ENCODE data around the gene CAB39L.

Gene CAB39L

DNA sequence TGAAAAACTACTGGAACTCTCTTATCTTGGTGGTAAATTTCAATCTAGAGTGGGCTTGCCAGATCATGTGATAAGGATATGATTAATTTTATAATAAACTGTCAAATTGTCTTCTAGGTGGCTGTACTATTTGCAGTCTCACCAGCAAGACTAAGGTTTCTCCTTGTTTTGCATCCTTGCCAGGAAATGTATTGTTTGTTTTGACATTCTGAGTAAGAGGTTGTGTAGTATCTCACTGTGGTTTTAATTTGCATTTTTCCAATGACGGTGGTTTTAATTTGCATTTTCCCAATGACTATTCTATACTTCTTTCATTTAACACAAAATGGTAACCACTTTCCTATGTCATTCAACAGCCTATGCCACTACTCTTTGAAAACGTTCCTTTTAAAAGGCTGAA is 2.0 kb downstream of the CAB39L start:
- no peaks in the 10 kb centered on the region for H3K9me3 ChIP-seq (ENCODE audit: insufficient read depth, low read depth, low read length)
- no peak overlapping the region for H2BK5ac ChIP-seq (ENCODE audit: low read depth, low read length, poor library complexity)
- no peak overlapping the region for H3K27ac ChIP-seq (ENCODE audit: low read depth, low read length)
- no peak for DNase-seq
- no peak overlapping the region for H4K12ac ChIP-seq (ENCODE audit: low read depth, low read length)
- no peaks in the 10 kb centered on the region for H3K4me1 ChIP-seq (ENCODE audit: control insufficient read depth in 1 of 2, insufficient read depth in 2 of 2, low read length in 2 of 2)
- peaks cover 7% of the 10 kb centered on the region for H3K79me1 ChIP-seq (ENCODE audit: low read length)
- no peak overlapping the region for H3K4ac ChIP-seq (ENCODE audit: low read depth, low read length)
- H3K36me3 ChIP-seq (ENCODE audit: control insufficient read depth in 1 of 2, insufficient read depth in 2 of 2, low read length in 2 of 2), result no peaks in the 10 kb centered on the region
- peaks cover 2% of the 10 kb centered on the region for H3K79me2 ChIP-seq (ENCODE audit: control insufficient read depth, insufficient read depth, low read length, poor library complexity)
- H3K14ac ChIP-seq (ENCODE audit: low read length), result no peak overlapping the region
- H3K9ac ChIP-seq (ENCODE audit: low read length), result no peak overlapping the region
- H3K4me2 ChIP-seq (ENCODE audit: low read length), result no peak overlapping the region
- no peak overlapping the region for H3K4me3 ChIP-seq (ENCODE audit: low read depth, low read length)
- H2BK12ac ChIP-seq (ENCODE audit: low read length), result no peak overlapping the region
- no peak overlapping the region for H4K91ac ChIP-seq (ENCODE audit: low read depth, low read length)
- no peaks in the 10 kb centered on the region for H3K27me3 ChIP-seq (ENCODE audit: insufficient read depth, low read length)
- no peak overlapping the region for H3K23ac ChIP-seq (ENCODE audit: low read length)
- no CpG with 5 or more reads among the region's 2 CpGs for WGBS (ENCODE audit: extremely low coverage, insufficient coverage, insufficient read length)
- no peak overlapping the region for H4K8ac ChIP-seq (ENCODE audit: low read depth, low read length)
- no peak overlapping the region for H3K18ac ChIP-seq (ENCODE audit: low read length)
- H2BK120ac ChIP-seq (ENCODE audit: insufficient read depth, low read length, poor library complexity), result no peak overlapping the region
- H2AK5ac ChIP-seq (ENCODE audit: low read length), result no peak overlapping the region
- no peak overlapping the region for H2AFZ ChIP-seq (ENCODE audit: insufficient read depth, low read length, poor library complexity)

DNA sequence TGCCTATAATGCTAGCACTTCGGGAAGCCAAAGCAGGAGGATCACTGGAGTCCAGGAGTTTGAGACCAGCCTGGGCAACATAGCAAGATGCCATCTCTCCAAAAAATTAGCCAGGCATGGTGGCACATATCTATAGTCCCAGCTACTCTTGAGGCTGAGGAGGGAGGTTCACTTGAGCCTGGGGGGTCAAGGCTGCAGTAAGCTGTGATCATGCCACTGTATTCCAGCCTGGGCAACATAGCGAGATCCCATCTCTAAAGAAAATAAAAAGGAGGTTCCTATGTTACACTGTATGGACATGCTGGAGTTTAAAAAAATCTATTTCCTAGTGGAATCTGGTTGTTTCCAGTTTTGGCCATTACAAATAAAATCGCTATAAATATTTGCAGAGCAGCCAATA is 2.6 kb downstream of the CAB39L start:
- no peak overlapping the region for H3K23ac ChIP-seq (ENCODE audit: low read length)
- no peaks in the 10 kb centered on the region for H3K9me3 ChIP-seq (ENCODE audit: insufficient read depth, low read depth, low read length)
- H3K9ac ChIP-seq (ENCODE audit: low read length), result no peak overlapping the region
- H2AFZ ChIP-seq (ENCODE audit: insufficient read depth, low read length, poor library complexity), result no peak overlapping the region
- no peak for DNase-seq
- H3K4me1 ChIP-seq (ENCODE audit: control insufficient read depth in 1 of 2, insufficient read depth in 2 of 2, low read length in 2 of 2), result no peaks in the 10 kb centered on the region
- H2BK12ac ChIP-seq (ENCODE audit: low read length), result no peak overlapping the region
- no peak overlapping the region for H3K27ac ChIP-seq (ENCODE audit: low read depth, low read length)
- no peak overlapping the region for H2BK120ac ChIP-seq (ENCODE audit: insufficient read depth, low read length, poor library complexity)
- no peak overlapping the region for H3K4me3 ChIP-seq (ENCODE audit: low read depth, low read length)
- no peak overlapping the region for H3K4ac ChIP-seq (ENCODE audit: low read depth, low read length)
- H4K91ac ChIP-seq (ENCODE audit: low read depth, low read length), result no peak overlapping the region
- no peaks in the 10 kb centered on the region for H3K27me3 ChIP-seq (ENCODE audit: insufficient read depth, low read length)
- H4K12ac ChIP-seq (ENCODE audit: low read depth, low read length), result no peak overlapping the region
- H2BK5ac ChIP-seq (ENCODE audit: low read depth, low read length, poor library complexity), result no peak overlapping the region
- no peaks in the 10 kb centered on the region for H3K36me3 ChIP-seq (ENCODE audit: control insufficient read depth in 1 of 2, insufficient read depth in 2 of 2, low read length in 2 of 2)
- no peak overlapping the region for H3K4me2 ChIP-seq (ENCODE audit: low read length)
- H3K79me1 ChIP-seq (ENCODE audit: low read length), result peaks cover 7% of the 10 kb centered on the region
- H4K8ac ChIP-seq (ENCODE audit: low read depth, low read length), result no peak overlapping the region
- peaks cover 2% of the 10 kb centered on the region for H3K79me2 ChIP-seq (ENCODE audit: control insufficient read depth, insufficient read depth, low read length, poor library complexity)
- WGBS (ENCODE audit: extremely low coverage, insufficient coverage, insufficient read length), result no CpG with 5 or more reads among the region's 3 CpGs
- H3K18ac ChIP-seq (ENCODE audit: low read length), result no peak overlapping the region
- H2AK5ac ChIP-seq (ENCODE audit: low read length), result no peak overlapping the region
- no peak overlapping the region for H3K14ac ChIP-seq (ENCODE audit: low read length)

DNA sequence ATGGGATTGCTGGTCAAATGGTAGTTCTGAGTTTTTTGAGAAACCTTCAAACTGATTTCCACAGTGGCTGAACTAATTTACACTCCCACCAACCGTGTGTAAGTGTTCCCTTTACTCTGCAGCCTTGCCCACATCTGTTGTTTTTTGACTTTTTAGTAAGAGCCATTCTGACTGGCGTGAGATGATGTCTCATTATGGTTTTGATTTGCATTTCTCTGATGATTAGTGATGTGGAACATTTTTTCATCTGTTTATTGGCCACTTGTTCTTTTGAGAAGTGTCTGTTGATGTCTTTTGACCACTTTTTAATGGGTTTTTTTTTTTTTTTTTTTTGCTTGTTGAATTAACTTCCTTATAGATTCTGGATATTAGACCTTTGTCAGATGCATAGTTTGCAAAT is 4.3 kb downstream of the CAB39L start:
- Histone ChIP-seq H3K4ac (ENCODE audit: low read depth, low read length) (no peak overlapping the region), H3K9ac (ENCODE audit: low read length) (no peak overlapping the region), H3K27ac (ENCODE audit: low read depth, low read length) (no peak overlapping the region), H3K4me1 (ENCODE audit: control insufficient read depth in 1 of 2, insufficient read depth in 2 of 2, low read length in 2 of 2) (no peaks in the 10 kb centered on the region), H3K4me3 (ENCODE audit: low read depth, low read length) (no peak overlapping the region), H3K4me2 (ENCODE audit: low read length) (no peak overlapping the region), H3K27me3 (ENCODE audit: insufficient read depth, low read length) (no peaks in the 10 kb centered on the region), H2AFZ (ENCODE audit: insufficient read depth, low read length, poor library complexity) (no peak overlapping the region), H4K12ac (ENCODE audit: low read depth, low read length) (no peak overlapping the region), H2BK12ac (ENCODE audit: low read length) (no peak overlapping the region), H3K14ac (ENCODE audit: low read length) (no peak overlapping the region), H3K79me1 (ENCODE audit: low read length) (peaks cover 7% of the 10 kb centered on the region), H2BK120ac (ENCODE audit: insufficient read depth, low read length, poor library complexity) (no peak overlapping the region), H2AK5ac (ENCODE audit: low read length) (no peak overlapping the region), H3K23ac (ENCODE audit: low read length) (no peak overlapping the region), H3K9me3 (ENCODE audit: insufficient read depth, low read depth, low read length) (no peaks in the 10 kb centered on the region), H3K18ac (ENCODE audit: low read length) (no peak overlapping the region), H2BK5ac (ENCODE audit: low read depth, low read length, poor library complexity) (no peak overlapping the region), H3K79me2 (ENCODE audit: control insufficient read depth, insufficient read depth, low read length, poor library complexity) (peaks cover 2% of the 10 kb centered on the region), H4K91ac (ENCODE audit: low read depth, low read length) (no peak overlapping the region), H4K8ac (ENCODE audit: low read depth, low read length) (no peak overlapping the region), H3K36me3 (ENCODE audit: control insufficient read depth in 1 of 2, insufficient read depth in 2 of 2, low read length in 2 of 2) (no peaks in the 10 kb centered on the region)
- no CpG with 5 or more reads among the region's 2 CpGs for WGBS (ENCODE audit: extremely low coverage, insufficient coverage, insufficient read length)
- no peak for DNase-seq

GRCh38 chr13:49437705-49438104 is 6.2 kb downstream of the CAB39L start:
- no peak overlapping the region for H2AK5ac ChIP-seq (ENCODE audit: low read length)
- no peak overlapping the region for H4K8ac ChIP-seq (ENCODE audit: low read depth, low read length)
- H3K18ac ChIP-seq (ENCODE audit: low read length), result no peak overlapping the region
- H4K12ac ChIP-seq (ENCODE audit: low read depth, low read length), result no peak overlapping the region
- no peak overlapping the region for H3K4me2 ChIP-seq (ENCODE audit: low read length)
- no peaks in the 10 kb centered on the region for H3K36me3 ChIP-seq (ENCODE audit: control insufficient read depth in 1 of 2, insufficient read depth in 2 of 2, low read length in 2 of 2)
- H3K79me1 ChIP-seq (ENCODE audit: low read length), result no peaks in the 10 kb centered on the region
- no peak overlapping the region for H4K91ac ChIP-seq (ENCODE audit: low read depth, low read length)
- no peak overlapping the region for H3K9ac ChIP-seq (ENCODE audit: low read length)
- no peaks in the 10 kb centered on the region for H3K9me3 ChIP-seq (ENCODE audit: insufficient read depth, low read depth, low read length)
- H2BK12ac ChIP-seq (ENCODE audit: low read length), result no peak overlapping the region
- no peaks in the 10 kb centered on the region for H3K27me3 ChIP-seq (ENCODE audit: insufficient read depth, low read length)
- H3K4me1 ChIP-seq (ENCODE audit: control insufficient read depth in 1 of 2, insufficient read depth in 2 of 2, low read length in 2 of 2), result no peaks in the 10 kb centered on the region
- H2BK120ac ChIP-seq (ENCODE audit: insufficient read depth, low read length, poor library complexity), result no peak overlapping the region
- no peak overlapping the region for H2BK5ac ChIP-seq (ENCODE audit: low read depth, low read length, poor library complexity)
- no peak overlapping the region for H3K27ac ChIP-seq (ENCODE audit: low read depth, low read length)
- H3K79me2 ChIP-seq (ENCODE audit: control insufficient read depth, insufficient read depth, low read length, poor library complexity), result no peaks in the 10 kb centered on the region
- no peak for DNase-seq
- H2AFZ ChIP-seq (ENCODE audit: insufficient read depth, low read length, poor library complexity), result no peak overlapping the region
- no peak overlapping the region for H3K4me3 ChIP-seq (ENCODE audit: low read depth, low read length)
- H3K4ac ChIP-seq (ENCODE audit: low read depth, low read length), result no peak overlapping the region
- no peak overlapping the region for H3K23ac ChIP-seq (ENCODE audit: low read length)
- WGBS (ENCODE audit: extremely low coverage, insufficient coverage, insufficient read length), result no CpG with 5 or more reads among the region's 7 CpGs
- no peak overlapping the region for H3K14ac ChIP-seq (ENCODE audit: low read length)

Measured in trophoblast cell (in vitro differentiated cells and primary cell).